SU-DHL-6 (cell line): ENCODE measurements around the gene MIDN.

Source experiments
- H2AFZ ChIP-seq: fragments of 200-600 bp; sonication (generic); 2 replicates; pipeline ENCODE4 v1.6.1; 2014; ENCODE audit warnings: low read depth, mild to moderate bottlenecking, moderate library complexity, mixed read lengths, antibody characterized with exemption, low read length; ENCODE audit not compliant: severe bottlenecking
- H3F3A ChIP-seq: fragments of 200-600 bp; shearing (Covaris generic); 2 replicates; pipeline ENCODE4 v1.6.0; 2016; ENCODE audit warnings: antibody characterized with exemption, mild to moderate bottlenecking; ENCODE audit not compliant: insufficient read depth
- H3K27ac ChIP-seq: fragments of 200-600 bp; sonication (generic); 2 replicates; pipeline ENCODE4 v1.5.1; 2016; ENCODE audit warnings: low read depth, mild to moderate bottlenecking, low read length, moderate library complexity, mixed read lengths
- H3K27me3 ChIP-seq: fragments of 200-600 bp; sonication (generic), shearing (Covaris generic); 2 replicates; pipeline ENCODE4 v1.6.0; 2014; ENCODE audit warnings: mild to moderate bottlenecking, low read length
- H3K36me3 ChIP-seq: fragments of 200-600 bp; sonication (generic); 2 replicates; pipeline ENCODE4 v1.6.1; 2014; ENCODE audit warnings: mild to moderate bottlenecking, low read length, mixed read lengths
- H3K4me2 ChIP-seq: fragments of 300-600, 200-600 bp; shearing (Covaris generic), sonication (generic); 2 replicates; pipeline ENCODE4 v1.6.0; 2014; ENCODE audit warnings: low read length, low read depth, mild to moderate bottlenecking; ENCODE audit not compliant: poor library complexity, severe bottlenecking
- H3K4me3 ChIP-seq: fragments of 200-600 bp; sonication (generic); 2 replicates; pipeline ENCODE4 v1.5.1; 2014; ENCODE audit warnings: antibody characterized with exemption, low read length, mild to moderate bottlenecking, mixed read lengths; ENCODE audit not compliant: insufficient read depth, poor library complexity, severe bottlenecking
- H3K79me2 ChIP-seq: fragments of 200-600 bp; sonication (generic); 2 replicates; pipeline ENCODE4 v1.6.1; 2014; ENCODE audit warnings: mild to moderate bottlenecking, low read length, moderate library complexity; ENCODE audit not compliant: insufficient read depth
- H3K9ac ChIP-seq: fragments of 200-600 bp; sonication (generic); 2 replicates; pipeline ENCODE4 v1.7.0; 2014; ENCODE audit warnings: mild to moderate bottlenecking, low read length
- H3K9me2 ChIP-seq: fragments of 200-600 bp; sonication (generic); replicated peaks from 2 replicates; pipeline ENCODE4 v1.6.1; 2014; ENCODE audit warnings: low read length; ENCODE audit not compliant: insufficient read depth
- H3K9me3 ChIP-seq: fragments of 200-600 bp; sonication (generic); 2 replicates; pipeline ENCODE4 v1.6.1; 2014; ENCODE audit warnings: low read length, mixed read lengths; ENCODE audit not compliant: insufficient read depth
- H4K20me1 ChIP-seq: fragments of 200-600 bp; sonication (generic); 2 replicates; pipeline ENCODE4 v1.6.1; 2014; ENCODE audit warnings: low read depth, mild to moderate bottlenecking, antibody characterized with exemption, low read length, moderate library complexity, mixed read lengths
- EZH2phosphoT487 ChIP-seq: fragments of 200-600 bp; sonication (generic), shearing (Covaris generic); conservative IDR thresholded peaks from 2 replicates; pipeline ENCODE4 v1.6.1; 2018; ENCODE audit warnings: mild to moderate bottlenecking, antibody characterized with exemption, low read length, moderate library complexity, mixed read lengths
- TF ChIP-seq, protein P1 (sequence below): fragments of 200-600 bp; sonication (generic); IDR thresholded peaks from one replicate; pipeline ENCODE4 v1.5.1; 2017; ENCODE audit warnings: antibody characterized with exemption, mild to moderate bottlenecking, low read length, moderate library complexity; ENCODE audit not compliant: insufficient read depth, poor library complexity, severe bottlenecking

The MIDN gene

DNA sequence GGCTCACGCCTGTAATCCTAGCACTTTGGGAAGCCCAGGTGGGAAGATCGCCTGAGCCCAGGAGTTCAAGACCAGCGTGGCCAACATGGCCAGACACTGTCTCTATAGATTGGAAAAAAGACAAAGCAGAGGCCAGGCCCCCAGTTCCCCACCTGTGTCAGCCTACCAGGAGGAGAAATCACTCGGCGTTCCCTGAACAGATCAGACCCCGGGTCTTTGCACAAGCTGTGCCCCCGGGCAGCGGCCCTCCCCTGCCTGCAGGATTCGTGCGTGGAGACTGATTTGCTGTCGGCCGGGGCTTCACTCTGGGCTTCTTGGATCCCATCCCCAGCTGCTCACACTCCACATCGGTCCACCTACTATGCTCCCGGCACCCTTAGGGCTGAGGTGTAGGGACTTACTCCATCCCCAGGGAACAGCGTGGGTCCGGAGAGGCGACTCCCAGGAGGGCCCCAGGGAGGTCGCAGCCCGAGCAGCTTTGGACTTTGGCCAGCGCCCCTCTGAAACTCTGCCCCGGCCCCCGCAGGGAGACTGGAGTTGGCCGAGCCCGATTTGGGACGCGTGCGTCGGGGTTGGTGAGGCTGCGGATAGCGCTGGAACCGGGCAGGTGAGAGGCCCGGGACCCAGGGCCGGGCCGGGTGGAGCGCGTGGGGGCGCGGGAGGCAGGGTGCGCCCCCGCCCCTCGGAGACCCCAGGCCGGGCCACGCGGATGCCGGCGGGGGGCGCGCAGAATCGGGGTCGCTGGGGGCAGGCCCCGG, 36.8 kb downstream of the MIDN start:
- Histone ChIP-seq H3K27me3 (no peaks in the 10 kb centered on the region), H3K27ac (no peak overlapping the region), H4K20me1 (no peaks in the 10 kb centered on the region), H3K9ac (no peak overlapping the region), H3K4me2 (no peak overlapping the region), H3K9me2 (no peaks in the 10 kb centered on the region), H3F3A (no peaks in the 10 kb centered on the region), H3K79me2 (no peaks in the 10 kb centered on the region), H3K4me3 (no peak overlapping the region), H3K36me3 (no peaks in the 10 kb centered on the region), H3K9me3 (no peaks in the 10 kb centered on the region), H2AFZ (no peak overlapping the region)
- no peak for TF ChIP-seq EZH2phosphoT487
- TF ChIP-seq, protein P1, sequence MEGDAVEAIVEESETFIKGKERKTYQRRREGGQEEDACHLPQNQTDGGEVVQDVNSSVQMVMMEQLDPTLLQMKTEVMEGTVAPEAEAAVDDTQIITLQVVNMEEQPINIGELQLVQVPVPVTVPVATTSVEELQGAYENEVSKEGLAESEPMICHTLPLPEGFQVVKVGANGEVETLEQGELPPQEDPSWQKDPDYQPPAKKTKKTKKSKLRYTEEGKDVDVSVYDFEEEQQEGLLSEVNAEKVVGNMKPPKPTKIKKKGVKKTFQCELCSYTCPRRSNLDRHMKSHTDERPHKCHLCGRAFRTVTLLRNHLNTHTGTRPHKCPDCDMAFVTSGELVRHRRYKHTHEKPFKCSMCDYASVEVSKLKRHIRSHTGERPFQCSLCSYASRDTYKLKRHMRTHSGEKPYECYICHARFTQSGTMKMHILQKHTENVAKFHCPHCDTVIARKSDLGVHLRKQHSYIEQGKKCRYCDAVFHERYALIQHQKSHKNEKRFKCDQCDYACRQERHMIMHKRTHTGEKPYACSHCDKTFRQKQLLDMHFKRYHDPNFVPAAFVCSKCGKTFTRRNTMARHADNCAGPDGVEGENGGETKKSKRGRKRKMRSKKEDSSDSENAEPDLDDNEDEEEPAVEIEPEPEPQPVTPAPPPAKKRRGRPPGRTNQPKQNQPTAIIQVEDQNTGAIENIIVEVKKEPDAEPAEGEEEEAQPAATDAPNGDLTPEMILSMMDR: no peak

- H3F3A ChIP-seq: no peaks in the 10 kb centered on the region
- no peak within 1 kb of the TSS for H3K4me2 ChIP-seq
- no peaks in the 10 kb centered on the region for H3K36me3 ChIP-seq
- H2AFZ ChIP-seq: no peak within 1 kb of the TSS
- H4K20me1 ChIP-seq: no peaks in the 10 kb centered on the region
- H3K9me2 ChIP-seq: no peaks in the 10 kb centered on the region
- no peak within 1 kb of the TSS for H3K4me3 ChIP-seq
- no peaks in the 10 kb centered on the region for H3K27me3 ChIP-seq
- no peak within 1 kb of the TSS for H3K9ac ChIP-seq
- no peak within 1 kb of the TSS for H3K27ac ChIP-seq
- no peaks in the 10 kb centered on the region for H3K9me3 ChIP-seq
- TF ChIP-seq, protein P1: no peak
- TF ChIP-seq EZH2phosphoT487: no peak
- H3K79me2 ChIP-seq: no peaks in the 10 kb centered on the region
Measured at GRCh38 chr19:1285737-1286360, 37.5 kb downstream of the MIDN start, which contains the start of gene EFNA2. EFNA2 (plus strand) TSS chr19:1285873; CDS start chr19:1286169, 296 bp downstream.

DNA sequence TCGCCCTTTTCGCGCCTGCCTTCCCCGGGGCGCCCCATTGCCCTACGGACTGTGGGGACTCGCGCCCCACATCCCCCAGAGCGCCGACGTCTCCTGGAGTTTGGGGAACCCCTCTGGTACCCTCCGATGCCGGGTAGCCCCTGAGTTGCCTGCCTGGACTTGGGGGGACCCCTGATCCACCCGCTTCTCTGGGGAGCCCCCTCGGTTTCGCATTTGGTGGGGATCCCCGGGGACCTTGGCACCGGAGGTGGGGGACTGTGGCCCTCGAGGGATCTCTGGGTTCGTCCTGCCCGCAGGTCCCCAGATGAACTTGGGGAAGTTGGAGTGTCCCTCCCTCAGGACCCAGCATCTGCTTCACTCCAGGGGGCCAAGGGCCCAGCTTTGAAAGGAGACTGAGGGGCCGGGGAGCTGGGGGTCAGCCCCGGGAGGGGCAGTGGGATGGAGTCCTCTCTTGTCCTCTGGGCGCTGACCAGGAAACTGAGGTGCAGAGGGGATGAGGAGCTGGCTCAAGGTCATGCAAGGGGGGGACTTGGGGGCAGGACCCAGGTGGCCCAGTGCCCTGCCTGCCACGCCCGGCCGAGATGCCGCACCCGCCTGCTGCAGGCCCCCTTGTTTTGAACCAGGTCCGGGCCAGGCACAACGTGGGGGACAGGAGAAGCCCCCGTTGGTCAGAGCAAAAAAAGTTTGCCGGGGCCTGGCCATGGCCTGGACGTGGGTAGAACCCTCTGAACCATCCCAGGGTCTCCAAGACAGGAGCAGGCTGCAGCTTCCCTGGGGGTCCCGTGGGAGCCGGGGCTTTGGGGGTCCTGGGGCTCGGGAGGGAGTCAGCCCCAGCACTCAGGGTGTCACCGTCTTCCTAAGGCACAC, 38.3 kb downstream of the MIDN start:
- Histone ChIP-seq H3K36me3 (no peaks in the 10 kb centered on the region), H3K4me3 (no peak overlapping the region), H3F3A (no peaks in the 10 kb centered on the region), H4K20me1 (no peaks in the 10 kb centered on the region), H3K9me3 (no peaks in the 10 kb centered on the region), H2AFZ (no peak overlapping the region), H3K9me2 (no peaks in the 10 kb centered on the region), H3K79me2 (no peaks in the 10 kb centered on the region), H3K9ac (no peak overlapping the region), H3K27ac (no peak overlapping the region), H3K27me3 (peaks cover 1% of the 10 kb centered on the region; the same call in 1 of the 2 replicates), H3K4me2 (no peak overlapping the region)
- TF ChIP-seq EZH2phosphoT487: no peak
- TF ChIP-seq, protein P1: no peak
